Frontal cortex (tissue), 4 donors: ENCODE data around the gene CFAP65. TPM values are rescaled to one million over a fixed set of nuclear protein-coding genes. Genes with fewer than 3 reads are reported as not detected.
A peak's percentile ranks its signal among the peaks of the same experiment; 100 is the strongest.

Experiments used
- DNase-seq, 2 donors: peaks; one replicate each; pipeline ENCODE4 v3.0.0; 2012; ENCODE audit warnings: low spot score in 2 of 2
- FAIRE-seq: peaks from 2 replicates; lab custom pipeline; 2012; peaks lifted over from hg19 to GRCh38; lab: Jason Lieb, UNC
- small RNA-seq: library from RNA; depleted of rRNA; stranded (forward); fragments of <200 nt; gene quantifications from one replicate; pipeline ENCODE3, GENCODE V24; 2014
- total RNA-seq: library from RNA; depleted of rRNA; stranded (reverse); fragments of >200 nt; gene quantifications from one replicate; pipeline ENCODE4 v1.2.3, GENCODE V29; 2014
- donor health status: control.
- donor health status: control.
- donor health status: control.

Gene CFAP65
- total RNA-seq, 1 donor from 2014 or later, result 0.82 TPM

GRCh38 chr2:218959141-218959731 is 82.1 kb downstream of the CFAP65 start, which contains the start of gene CDK5R2:
Gene CDK5R2, plus strand, starts transcription at chr2:218959666. Its CDS starts 155 bp downstream, at chr2:218959821.
- FAIRE-seq (no peak), DNase-seq (peak; percentile 87 to 88)

DNA sequence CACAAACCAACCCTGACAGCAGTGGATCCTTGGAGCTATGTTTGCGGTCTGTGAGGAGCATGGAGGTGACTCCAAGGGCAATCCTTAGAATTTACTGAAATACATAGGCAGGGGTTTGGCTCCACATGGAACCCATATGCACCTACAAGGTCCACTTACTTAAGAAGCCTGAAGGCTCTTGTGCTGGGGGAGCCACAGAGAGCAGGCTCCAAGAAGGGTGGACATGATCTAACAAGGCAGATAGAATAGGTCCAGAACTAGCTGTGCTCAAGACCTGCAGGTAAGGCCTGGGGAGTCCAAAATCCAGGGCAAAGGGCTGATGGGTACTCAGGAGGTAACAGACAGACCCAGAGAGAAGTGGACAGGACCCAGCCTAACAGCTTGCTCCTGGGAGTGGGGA is 83.0 kb downstream of the CFAP65 start:
- DNase-seq (no peak), FAIRE-seq (no peak)

DNA sequence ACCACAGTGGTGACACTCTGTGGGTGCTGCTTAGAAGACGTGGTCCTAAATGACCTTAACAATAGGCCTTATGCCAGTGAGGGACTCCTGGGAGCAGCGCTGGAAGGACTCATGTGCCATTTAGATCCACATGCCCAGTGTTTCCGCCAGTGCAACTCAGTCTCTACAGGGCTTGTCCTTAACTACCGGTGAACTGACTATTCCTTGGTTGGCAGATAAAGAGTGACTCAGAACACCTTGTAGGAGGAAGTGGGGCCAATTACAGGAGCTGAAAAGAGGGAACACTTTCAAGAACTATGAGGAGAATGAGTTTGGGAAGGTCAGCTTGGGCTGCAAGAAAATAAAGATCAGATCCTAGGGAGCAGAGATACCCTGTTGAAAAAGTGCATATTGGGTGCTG is 83.6 kb downstream of the CFAP65 start:
- FAIRE-seq (no peak), DNase-seq (no peak)

GRCh38 chr2:218956039-218956438 is 85.3 kb downstream of the CFAP65 start:
- no peak for FAIRE-seq
- no peak for DNase-seq

- FAIRE-seq, result no peak
- DNase-seq, result no peak
These were observed 86.6 kb downstream of the CFAP65 start for GRCh38 chr2:218954541-218955300.

- DNase-seq, result no peak
- no peak for FAIRE-seq
These were observed 87.9 kb downstream of the CFAP65 start for GRCh38 chr2:218953366-218953954.

Small RNAs within 50 kb of the gene (small RNA-seq; reads per million reads assigned to genes)
- gene MIR3131, result not detected
- gene MIR375, result 3.9 reads per million, percentile 90 among the genes with 10 or more reads in this experiment

Other genes starting within 250 kb of the CFAP65 start
- not detected for gene PRKAG3, start 209.7 kb downstream of the CFAP65 start, total RNA-seq
- gene WNT6, start 181.7 kb downstream of the CFAP65 start, total RNA-seq, result not detected
- gene WNT10A, start 160.7 kb downstream of the CFAP65 start, total RNA-seq, result not detected
- gene CDK5R2, start 81.8 kb downstream of the CFAP65 start, total RNA-seq, result 5.3 TPM
- gene FEV, start 56.3 kb downstream of the CFAP65 start, total RNA-seq, result not detected
- not detected for gene CRYBA2, start 48.1 kb downstream of the CFAP65 start, total RNA-seq
- 0.41 TPM for gene IHH, start 19.4 kb upstream of the CFAP65 start, total RNA-seq
- 8.6 TPM for gene NHEJ1, start 119.3 kb upstream of the CFAP65 start, total RNA-seq
- gene SLC23A3, start 128.5 kb upstream of the CFAP65 start, total RNA-seq, result under 0.01 TPM
- 32.2 TPM for gene CNPPD1, start 135.4 kb upstream of the CFAP65 start, total RNA-seq
- 73.4 TPM for gene RETREG2, start 136.8 kb upstream of the CFAP65 start, total RNA-seq
- gene ZFAND2B, start 165.3 kb upstream of the CFAP65 start, total RNA-seq, result 10.2 TPM
- gene ABCB6, start 177.4 kb upstream of the CFAP65 start, total RNA-seq, result 28.1 TPM
- 19.6 TPM for gene ATG9A, start 188.1 kb upstream of the CFAP65 start, total RNA-seq
- 34.2 TPM for gene ANKZF1, start 188.3 kb upstream of the CFAP65 start, total RNA-seq
- 4.9 TPM for gene GLB1L, start 203.9 kb upstream of the CFAP65 start, total RNA-seq
- 12.2 TPM for gene STK16, start 204.0 kb upstream of the CFAP65 start, total RNA-seq
- gene TUBA4B, start 211.7 kb upstream of the CFAP65 start, total RNA-seq, result not detected
- 2.0 TPM for gene TUBA4A, start 212.4 kb upstream of the CFAP65 start, total RNA-seq
- 46.1 TPM for gene DNAJB2, start 237.8 kb upstream of the CFAP65 start, total RNA-seq